SK-N-SH treated with all-trans-retinoic acid at 6 μM for 48 hours (cell line): ENCODE data around the gene FANCC.

Source experiments
- ATAC-seq: fragments of 200-7000 bp; cut with Tn5 transposase; 3 replicates; pipeline ENCODE4 v1.9.1; 2020; ENCODE audit warnings: mild to moderate bottlenecking, moderate library complexity
- ARNTL ChIP-seq: fragments of 450-650 bp; formaldehyde crosslinking; IDR thresholded peaks from 2 replicates; pipeline ENCODE4 v1.5.0; 2020; ENCODE audit warnings: low read depth, mild to moderate bottlenecking, moderate library complexity, borderline replicate concordance
- BACH2 ChIP-seq: fragments of 250-450 bp; sonication (Bioruptor Pico); IDR thresholded peaks from 2 replicates; pipeline ENCODE4 v1.9.0; 2021; ENCODE audit warnings: mild to moderate bottlenecking, borderline replicate concordance
- CSDC2 ChIP-seq: fragments of 250-450 bp; sonication (Bioruptor Pico); IDR thresholded peaks from 2 replicates; pipeline ENCODE4 v1.5.0; 2020; ENCODE audit warnings: mild to moderate bottlenecking, moderate library complexity
- GLIS3 ChIP-seq: fragments of 250-450 bp; sonication (Bioruptor Pico); IDR thresholded peaks from 2 replicates; pipeline ENCODE4 v1.5.0; 2020; ENCODE audit warnings: mild to moderate bottlenecking, moderate library complexity
- OSR1 ChIP-seq: fragments of 250-450 bp; sonication (Bioruptor Pico); IDR thresholded peaks from 2 replicates; pipeline ENCODE4 v1.8.0; 2022; ENCODE audit warnings: moderate library complexity, mild to moderate bottlenecking, inconsistent platforms
- PPARA ChIP-seq: fragments of 250-450 bp; sonication (Bioruptor Pico); IDR thresholded peaks from 2 replicates; pipeline ENCODE4 v1.5.0; 2020; ENCODE audit warnings: mild to moderate bottlenecking, borderline replicate concordance
- TCF4 ChIP-seq: fragments of 250-450 bp; sonication (Bioruptor Pico); IDR thresholded peaks from 2 replicates; pipeline ENCODE4 v1.8.0; 2021; ENCODE audit warnings: mild to moderate bottlenecking, moderate library complexity, borderline replicate concordance
- TOX ChIP-seq: fragments of 250-450 bp; sonication (Bioruptor Pico); IDR thresholded peaks from 2 replicates; pipeline ENCODE4 v1.8.0; 2021; ENCODE audit warnings: mild to moderate bottlenecking, moderate library complexity, borderline replicate concordance
- ZC3H10 ChIP-seq: fragments of 250-450 bp; sonication (Bioruptor Pico); IDR thresholded peaks from 2 replicates; pipeline ENCODE4 v1.5.1; 2021; ENCODE audit warnings: mild to moderate bottlenecking, moderate library complexity
- ZFP3 ChIP-seq: fragments of 250-450 bp; sonication (Bioruptor Pico); IDR thresholded peaks from 2 replicates; pipeline ENCODE4 v1.5.0; 2020; ENCODE audit warnings: mild to moderate bottlenecking, moderate library complexity
- ZNF70 ChIP-seq: fragments of 450-650 bp; formaldehyde crosslinking; IDR thresholded peaks from 2 replicates; pipeline ENCODE4 v1.5.0; 2020; ENCODE audit warnings: mild to moderate bottlenecking, moderate library complexity
- ZNF8 ChIP-seq: fragments of 450-650 bp; formaldehyde crosslinking; IDR thresholded peaks from 2 replicates; pipeline ENCODE4 v1.5.0; 2020; ENCODE audit warnings: mild to moderate bottlenecking, moderate library complexity
- TF ChIP-seq, protein P1 (sequence below): fragments of 250-450 bp; sonication (Bioruptor Pico); IDR thresholded peaks from 2 replicates; pipeline ENCODE4 v1.8.0; 2020; ENCODE audit warnings: mild to moderate bottlenecking, moderate library complexity, borderline replicate concordance
- TF ChIP-seq, protein P2 (sequence below): fragments of 250-450 bp; sonication (Bioruptor Pico); IDR thresholded peaks from 2 replicates; pipeline ENCODE4 v1.5.1; 2020; ENCODE audit warnings: low read depth, mild to moderate bottlenecking, moderate library complexity
- TF ChIP-seq, protein P3 (sequence below): fragments of 250-450 bp; sonication (Bioruptor Pico); IDR thresholded peaks from 2 replicates; pipeline ENCODE4 v1.5.0; 2020; ENCODE audit warnings: mild to moderate bottlenecking, moderate library complexity
- TF ChIP-seq, protein P4 (sequence below): fragments of 250-450 bp; sonication (Bioruptor Pico); IDR thresholded peaks from 2 replicates; pipeline ENCODE4 v1.5.1; 2021; ENCODE audit warnings: mild to moderate bottlenecking, moderate library complexity

FANCC gene

DNA sequence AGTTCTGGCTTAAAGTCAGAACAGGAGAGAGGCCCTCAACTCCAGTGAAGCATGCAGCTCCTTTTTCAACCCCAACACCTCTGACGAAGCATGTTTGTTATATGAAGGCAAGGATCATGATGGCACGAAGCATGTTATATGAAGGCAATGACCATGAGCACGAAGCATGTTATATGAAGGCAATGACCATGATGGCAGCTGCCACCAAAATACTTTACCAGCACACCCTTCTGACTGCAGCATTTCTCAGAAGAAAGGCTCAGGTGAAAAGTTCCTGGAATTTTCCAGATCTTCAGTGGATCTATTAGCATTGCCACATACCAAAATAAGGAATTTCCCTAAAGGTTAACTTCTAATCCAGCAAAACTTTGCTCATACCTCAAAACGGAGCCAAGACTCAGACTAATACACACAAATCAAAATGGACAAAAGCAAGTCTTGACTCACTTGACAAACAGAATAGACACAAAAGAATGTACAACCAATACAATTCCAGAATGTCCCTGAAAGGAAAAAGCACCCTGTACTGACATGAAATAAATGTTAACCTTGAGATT lies 217.4 kb downstream of the FANCC start:
- TF ChIP-seq BACH2 (CRISPR knock-in tag) (no peak), GLIS3 (CRISPR knock-in tag) (no peak), ZNF8 (no peak), OSR1 (CRISPR knock-in tag) (no peak)
- TF ChIP-seq, protein P1, sequence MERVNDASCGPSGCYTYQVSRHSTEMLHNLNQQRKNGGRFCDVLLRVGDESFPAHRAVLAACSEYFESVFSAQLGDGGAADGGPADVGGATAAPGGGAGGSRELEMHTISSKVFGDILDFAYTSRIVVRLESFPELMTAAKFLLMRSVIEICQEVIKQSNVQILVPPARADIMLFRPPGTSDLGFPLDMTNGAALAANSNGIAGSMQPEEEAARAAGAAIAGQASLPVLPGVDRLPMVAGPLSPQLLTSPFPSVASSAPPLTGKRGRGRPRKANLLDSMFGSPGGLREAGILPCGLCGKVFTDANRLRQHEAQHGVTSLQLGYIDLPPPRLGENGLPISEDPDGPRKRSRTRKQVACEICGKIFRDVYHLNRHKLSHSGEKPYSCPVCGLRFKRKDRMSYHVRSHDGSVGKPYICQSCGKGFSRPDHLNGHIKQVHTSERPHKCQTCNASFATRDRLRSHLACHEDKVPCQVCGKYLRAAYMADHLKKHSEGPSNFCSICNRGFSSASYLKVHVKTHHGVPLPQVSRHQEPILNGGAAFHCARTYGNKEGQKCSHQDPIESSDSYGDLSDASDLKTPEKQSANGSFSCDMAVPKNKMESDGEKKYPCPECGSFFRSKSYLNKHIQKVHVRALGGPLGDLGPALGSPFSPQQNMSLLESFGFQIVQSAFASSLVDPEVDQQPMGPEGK (CRISPR knock-in tag), result no peak
- TF ChIP-seq, protein P2, sequence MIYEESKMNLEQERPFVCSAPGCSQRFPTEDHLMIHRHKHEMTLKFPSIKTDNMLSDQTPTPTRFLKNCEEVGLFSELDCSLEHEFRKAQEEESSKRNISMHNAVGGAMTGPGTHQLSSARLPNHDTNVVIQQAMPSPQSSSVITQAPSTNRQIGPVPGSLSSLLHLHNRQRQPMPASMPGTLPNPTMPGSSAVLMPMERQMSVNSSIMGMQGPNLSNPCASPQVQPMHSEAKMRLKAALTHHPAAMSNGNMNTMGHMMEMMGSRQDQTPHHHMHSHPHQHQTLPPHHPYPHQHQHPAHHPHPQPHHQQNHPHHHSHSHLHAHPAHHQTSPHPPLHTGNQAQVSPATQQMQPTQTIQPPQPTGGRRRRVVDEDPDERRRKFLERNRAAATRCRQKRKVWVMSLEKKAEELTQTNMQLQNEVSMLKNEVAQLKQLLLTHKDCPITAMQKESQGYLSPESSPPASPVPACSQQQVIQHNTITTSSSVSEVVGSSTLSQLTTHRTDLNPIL (CRISPR knock-in tag), result no peak
- ATAC-seq, result no peak

DNA sequence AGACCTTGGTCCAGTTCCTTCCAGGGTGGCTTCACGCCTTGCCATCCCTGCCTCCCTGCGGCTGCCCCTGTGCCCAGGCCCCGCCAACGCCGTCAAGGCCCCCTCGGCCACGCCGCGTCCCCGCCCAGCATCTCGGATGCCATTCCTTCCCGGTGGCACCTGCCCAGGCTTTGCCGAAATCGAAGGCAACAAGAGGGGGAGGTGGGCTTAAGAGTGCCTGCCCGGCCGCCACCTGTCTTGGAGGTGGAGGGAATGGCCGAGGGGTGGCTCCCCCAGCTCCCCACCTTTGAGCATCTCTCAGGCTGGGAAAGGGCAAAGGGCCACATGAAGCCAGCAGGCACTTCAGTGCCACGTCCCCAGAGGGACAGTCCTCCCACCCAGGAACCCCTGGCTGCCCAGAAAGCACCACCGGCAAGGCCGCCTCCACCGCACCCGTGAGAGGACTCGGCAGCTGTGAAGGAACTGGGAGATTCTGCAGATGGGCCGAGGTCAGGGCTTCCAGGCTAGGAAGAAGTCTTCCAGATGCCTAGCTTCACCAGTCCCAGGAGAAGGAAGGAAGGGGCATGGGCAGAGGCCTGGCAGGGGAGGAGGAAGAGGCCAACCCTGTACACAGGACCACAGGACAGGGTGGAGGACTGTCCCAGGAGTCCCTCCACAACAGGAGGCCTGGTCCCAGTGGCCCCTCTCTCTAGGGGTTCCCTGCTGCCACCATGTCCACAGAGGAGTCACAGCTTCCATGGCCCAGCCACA lies 218.0 kb downstream of the FANCC start:
- TF ChIP-seq CSDC2 (CRISPR knock-in tag) (no peak), ZC3H10 (CRISPR knock-in tag) (no peak)
- TF ChIP-seq, protein P3, sequence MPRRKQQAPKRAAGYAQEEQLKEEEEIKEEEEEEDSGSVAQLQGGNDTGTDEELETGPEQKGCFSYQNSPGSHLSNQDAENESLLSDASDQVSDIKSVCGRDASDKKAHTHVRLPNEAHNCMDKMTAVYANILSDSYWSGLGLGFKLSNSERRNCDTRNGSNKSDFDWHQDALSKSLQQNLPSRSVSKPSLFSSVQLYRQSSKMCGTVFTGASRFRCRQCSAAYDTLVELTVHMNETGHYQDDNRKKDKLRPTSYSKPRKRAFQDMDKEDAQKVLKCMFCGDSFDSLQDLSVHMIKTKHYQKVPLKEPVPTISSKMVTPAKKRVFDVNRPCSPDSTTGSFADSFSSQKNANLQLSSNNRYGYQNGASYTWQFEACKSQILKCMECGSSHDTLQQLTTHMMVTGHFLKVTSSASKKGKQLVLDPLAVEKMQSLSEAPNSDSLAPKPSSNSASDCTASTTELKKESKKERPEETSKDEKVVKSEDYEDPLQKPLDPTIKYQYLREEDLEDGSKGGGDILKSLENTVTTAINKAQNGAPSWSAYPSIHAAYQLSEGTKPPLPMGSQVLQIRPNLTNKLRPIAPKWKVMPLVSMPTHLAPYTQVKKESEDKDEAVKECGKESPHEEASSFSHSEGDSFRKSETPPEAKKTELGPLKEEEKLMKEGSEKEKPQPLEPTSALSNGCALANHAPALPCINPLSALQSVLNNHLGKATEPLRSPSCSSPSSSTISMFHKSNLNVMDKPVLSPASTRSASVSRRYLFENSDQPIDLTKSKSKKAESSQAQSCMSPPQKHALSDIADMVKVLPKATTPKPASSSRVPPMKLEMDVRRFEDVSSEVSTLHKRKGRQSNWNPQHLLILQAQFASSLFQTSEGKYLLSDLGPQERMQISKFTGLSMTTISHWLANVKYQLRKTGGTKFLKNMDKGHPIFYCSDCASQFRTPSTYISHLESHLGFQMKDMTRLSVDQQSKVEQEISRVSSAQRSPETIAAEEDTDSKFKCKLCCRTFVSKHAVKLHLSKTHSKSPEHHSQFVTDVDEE (CRISPR knock-in tag), result no peak
- ATAC-seq, result no peak

DNA sequence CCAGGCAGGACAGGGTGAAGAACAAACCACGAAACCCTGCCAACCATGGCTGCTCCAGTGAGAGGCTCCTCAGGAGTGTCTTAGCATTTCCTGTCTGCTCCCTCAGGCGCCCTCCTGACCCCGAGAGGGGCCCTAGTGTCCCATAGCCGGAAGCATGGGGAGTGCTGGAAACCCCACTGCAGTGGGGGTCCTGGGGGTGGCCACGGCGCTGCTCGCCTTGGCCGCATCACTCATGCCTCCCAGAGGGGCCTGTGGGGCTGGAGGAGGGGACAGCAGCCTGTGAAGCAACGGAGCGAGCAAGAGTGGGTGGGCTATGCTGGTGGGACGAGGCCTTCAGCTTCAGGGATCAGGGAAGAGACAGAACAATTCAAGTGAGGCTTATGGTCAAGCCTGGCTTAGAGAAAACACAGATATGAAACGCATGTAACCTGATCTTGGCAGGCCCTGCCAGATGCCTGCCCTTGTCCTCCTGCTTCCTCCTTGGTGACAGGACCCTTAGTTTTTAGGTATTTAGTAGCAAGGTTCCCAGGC lies 219.1 kb downstream of the FANCC start:
- no peak for ATAC-seq
- TF ChIP-seq TCF4 (CRISPR knock-in tag) (no peak), ARNTL (CRISPR knock-in tag) (no peak), PPARA (CRISPR knock-in tag) (no peak), TOX (CRISPR knock-in tag) (no peak)
- TF ChIP-seq, protein P2 (CRISPR knock-in tag), result no peak
- TF ChIP-seq, all 23 proteins: peak for 0

DNA sequence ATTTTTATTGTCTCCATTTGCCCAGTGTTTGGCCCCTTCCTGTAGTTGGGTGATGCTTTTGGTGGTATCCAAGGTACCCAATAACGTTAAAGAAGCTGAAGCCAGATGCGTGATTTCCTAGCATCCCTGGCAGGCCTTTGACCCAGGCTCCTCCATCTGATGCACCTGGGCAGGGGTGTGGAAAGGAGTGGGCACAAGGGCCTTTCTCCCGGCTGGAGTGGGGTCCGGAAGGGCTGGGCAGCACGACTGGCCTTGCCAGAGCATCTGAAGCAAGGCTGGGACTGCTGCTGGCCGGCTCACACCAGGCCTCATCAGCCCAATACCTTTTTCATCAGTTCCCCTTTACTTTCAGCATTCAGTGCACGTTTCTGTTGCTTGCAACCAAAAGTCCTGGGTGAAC lies 220.2 kb downstream of the FANCC start:
- TF ChIP-seq GLIS3 (CRISPR knock-in tag) (no peak), ZNF70 (CRISPR knock-in tag) (no peak), CSDC2 (CRISPR knock-in tag) (no peak), BACH2 (CRISPR knock-in tag) (no peak), ZFP3 (CRISPR knock-in tag) (no peak)
- TF ChIP-seq, protein P4, sequence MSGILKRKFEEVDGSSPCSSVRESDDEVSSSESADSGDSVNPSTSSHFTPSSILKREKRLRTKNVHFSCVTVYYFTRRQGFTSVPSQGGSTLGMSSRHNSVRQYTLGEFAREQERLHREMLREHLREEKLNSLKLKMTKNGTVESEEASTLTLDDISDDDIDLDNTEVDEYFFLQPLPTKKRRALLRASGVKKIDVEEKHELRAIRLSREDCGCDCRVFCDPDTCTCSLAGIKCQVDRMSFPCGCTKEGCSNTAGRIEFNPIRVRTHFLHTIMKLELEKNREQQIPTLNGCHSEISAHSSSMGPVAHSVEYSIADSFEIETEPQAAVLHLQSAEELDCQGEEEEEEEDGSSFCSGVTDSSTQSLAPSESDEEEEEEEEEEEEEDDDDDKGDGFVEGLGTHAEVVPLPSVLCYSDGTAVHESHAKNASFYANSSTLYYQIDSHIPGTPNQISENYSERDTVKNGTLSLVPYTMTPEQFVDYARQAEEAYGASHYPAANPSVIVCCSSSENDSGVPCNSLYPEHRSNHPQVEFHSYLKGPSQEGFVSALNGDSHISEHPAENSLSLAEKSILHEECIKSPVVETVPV (CRISPR knock-in tag), result no peak
- no peak for ATAC-seq
